Astrocyte of the cerebellum (primary cell): Measurements from ENCODE around the gene SAT2.
A peak's percentile ranks its signal among the peaks of the same experiment; 100 is the strongest.

Source experiments
- DNase-seq: peaks from one replicate; pipeline ENCODE4 v3.0.0-alpha.2; 2011; ENCODE audit warnings: low read depth
- H3K4me3 ChIP-seq: 2 replicates; pipeline ENCODE4 v1.5.1; 2011; ENCODE audit warnings: mild to moderate bottlenecking, low read depth, low read length, moderate library complexity
- in situ Hi-C: cut with HindIII; loops from 2 replicates; pipeline ENCODE4 v1.10.0; 2017; ENCODE audit warnings: low sequenced_read_pairs
- TF ChIP-seq, protein P1 (sequence below): IDR thresholded peaks from 2 replicates; pipeline ENCODE4 v1.5.1; 2012; ENCODE audit warnings: low read length, low read depth, moderate library complexity, mild to moderate bottlenecking; ENCODE audit errors: missing control alignments

SAT2 gene

DNA sequence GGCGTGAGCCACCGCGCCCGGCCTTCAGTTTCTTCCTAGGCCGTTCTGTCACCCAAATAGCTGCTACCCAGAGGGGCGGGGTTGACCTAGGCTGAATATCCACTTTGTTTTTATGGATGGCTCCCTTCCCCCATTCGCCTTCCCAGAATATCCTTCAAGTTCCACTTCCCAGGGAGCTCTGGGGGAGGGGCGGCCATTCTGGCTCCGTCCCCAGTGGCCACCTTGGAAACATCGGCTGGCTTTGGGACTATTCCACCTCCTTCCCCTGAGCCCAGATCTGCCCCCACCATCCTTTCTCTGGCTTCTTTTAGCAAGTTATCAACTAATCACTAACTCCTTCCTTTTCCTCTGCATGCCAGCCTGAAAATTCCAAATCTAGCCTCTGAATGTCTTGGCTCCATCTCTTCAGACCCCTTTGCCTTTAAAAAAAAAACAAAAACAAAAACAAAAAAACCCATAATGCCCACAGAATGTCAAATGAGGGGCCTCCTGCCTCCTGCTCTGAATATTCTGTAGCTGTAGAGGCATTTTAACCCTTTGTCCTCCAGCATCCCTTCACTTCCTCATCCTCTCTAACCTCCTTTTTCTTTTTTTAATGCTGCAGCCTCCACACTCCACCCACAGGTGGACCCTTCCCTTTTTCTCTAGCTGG is 29.5 kb upstream of the SAT2 start:
- TF ChIP-seq, protein P1, sequence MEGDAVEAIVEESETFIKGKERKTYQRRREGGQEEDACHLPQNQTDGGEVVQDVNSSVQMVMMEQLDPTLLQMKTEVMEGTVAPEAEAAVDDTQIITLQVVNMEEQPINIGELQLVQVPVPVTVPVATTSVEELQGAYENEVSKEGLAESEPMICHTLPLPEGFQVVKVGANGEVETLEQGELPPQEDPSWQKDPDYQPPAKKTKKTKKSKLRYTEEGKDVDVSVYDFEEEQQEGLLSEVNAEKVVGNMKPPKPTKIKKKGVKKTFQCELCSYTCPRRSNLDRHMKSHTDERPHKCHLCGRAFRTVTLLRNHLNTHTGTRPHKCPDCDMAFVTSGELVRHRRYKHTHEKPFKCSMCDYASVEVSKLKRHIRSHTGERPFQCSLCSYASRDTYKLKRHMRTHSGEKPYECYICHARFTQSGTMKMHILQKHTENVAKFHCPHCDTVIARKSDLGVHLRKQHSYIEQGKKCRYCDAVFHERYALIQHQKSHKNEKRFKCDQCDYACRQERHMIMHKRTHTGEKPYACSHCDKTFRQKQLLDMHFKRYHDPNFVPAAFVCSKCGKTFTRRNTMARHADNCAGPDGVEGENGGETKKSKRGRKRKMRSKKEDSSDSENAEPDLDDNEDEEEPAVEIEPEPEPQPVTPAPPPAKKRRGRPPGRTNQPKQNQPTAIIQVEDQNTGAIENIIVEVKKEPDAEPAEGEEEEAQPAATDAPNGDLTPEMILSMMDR: no peak
- in situ Hi-C loops: no loop called here
- DNase-seq: no peak
- H3K4me3 ChIP-seq: no peak overlapping the region

DNA sequence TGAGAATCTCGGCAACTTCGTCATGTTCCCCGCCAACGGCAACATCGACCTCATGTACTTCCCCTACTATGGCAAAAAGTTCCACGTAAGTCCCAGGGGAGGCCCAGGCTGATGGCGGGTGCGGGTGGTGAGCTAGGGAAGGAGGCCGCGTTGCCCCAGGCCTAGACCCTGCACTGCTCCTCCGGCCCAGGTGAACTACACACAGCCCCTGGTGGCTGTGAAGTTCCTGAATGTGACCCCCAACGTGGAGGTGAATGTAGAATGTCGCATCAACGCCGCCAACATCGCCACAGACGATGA is 27.9 kb upstream of the SAT2 start:
- in situ Hi-C loops: no loop called here
- H3K4me3 ChIP-seq: no peak overlapping the region
- TF ChIP-seq, protein P1: no peak
- no peak for DNase-seq

DNA sequence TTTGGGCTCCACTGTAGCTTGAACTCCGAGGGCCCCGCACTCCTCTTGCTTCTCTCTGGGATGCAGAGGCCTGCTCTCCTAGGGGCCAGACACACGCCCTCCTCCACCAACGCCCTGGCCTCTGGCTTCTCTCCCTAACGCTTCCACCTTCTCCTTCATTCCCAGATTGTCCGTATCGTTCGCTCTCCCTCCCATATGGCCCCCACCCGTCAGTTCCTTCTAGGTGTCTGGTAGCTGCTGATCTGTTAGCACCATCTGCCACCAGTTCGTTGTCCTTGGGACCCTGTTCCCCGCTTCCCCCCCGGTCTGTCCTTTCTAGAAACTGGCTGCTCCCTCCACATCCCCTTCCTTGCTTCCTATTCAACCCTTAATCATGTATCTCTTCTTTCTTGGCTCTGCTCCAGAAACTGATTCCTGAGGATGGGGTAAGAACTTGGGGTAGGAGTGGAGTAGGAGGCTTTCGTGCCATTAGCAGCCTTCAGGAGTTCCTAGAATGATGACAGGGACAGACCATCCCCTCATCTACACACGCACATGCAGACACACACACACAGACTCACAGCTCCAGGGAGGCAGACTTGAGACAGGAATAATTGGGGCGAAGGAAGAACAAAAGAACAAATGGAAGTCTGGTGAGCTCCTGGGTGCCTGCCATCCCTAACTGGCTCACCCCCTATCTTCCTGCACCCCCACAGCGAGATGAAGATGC is 27.4 kb upstream of the SAT2 start:
- no peak overlapping the region for H3K4me3 ChIP-seq
- in situ Hi-C loops: no loop called here
- TF ChIP-seq, protein P1: no peak
- no peak for DNase-seq

DNA sequence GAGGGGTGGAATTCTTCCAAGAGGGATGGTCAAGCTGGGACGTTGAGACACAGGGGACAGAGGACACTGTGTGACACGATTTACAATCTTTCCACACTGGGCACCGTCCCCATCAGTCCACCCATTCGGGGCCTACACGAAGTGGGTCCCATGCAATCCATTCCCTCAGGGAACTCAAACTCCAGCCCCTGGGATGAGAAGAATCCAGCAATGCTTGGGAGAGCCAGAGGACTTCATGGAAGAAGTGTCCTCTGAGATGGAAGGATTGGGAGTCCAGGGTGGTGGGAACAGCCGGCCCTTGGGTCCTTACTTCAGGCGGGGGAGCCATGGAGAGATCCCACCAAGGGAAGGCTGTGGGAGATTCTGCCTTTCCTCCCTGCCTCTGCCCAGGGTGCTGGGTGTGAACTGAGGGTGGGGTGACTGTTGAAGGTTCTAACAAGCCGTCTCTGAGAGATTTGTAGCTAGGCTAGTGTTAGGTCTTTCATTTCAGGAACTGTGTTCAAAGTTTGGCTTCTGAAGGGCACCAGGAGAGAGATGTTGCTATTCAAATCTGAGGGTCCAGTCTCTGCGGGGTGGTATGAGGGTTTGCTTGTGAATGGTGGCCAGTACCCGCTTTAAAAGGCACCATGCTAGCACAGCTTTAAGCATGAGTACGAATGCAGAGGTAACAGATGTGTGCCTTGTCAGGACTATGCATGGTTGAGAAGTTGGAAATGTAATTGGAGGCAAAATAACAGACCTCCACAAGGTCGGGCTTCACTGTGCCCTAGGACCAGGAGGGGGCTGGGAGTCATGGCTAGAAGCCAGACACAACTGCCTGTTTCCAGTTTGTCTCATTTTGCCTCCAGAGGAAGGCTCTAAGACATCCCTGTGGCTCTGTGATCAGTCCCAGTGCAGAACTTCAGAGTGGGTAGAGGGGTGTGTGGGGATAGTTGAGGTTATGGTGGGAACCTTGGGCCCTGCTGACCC is 25.1 kb upstream of the SAT2 start:
- H3K4me3 ChIP-seq: no peak overlapping the region
- in situ Hi-C loops: no loop called here
- DNase-seq: no peak
- TF ChIP-seq, protein P1: no peak

DNA sequence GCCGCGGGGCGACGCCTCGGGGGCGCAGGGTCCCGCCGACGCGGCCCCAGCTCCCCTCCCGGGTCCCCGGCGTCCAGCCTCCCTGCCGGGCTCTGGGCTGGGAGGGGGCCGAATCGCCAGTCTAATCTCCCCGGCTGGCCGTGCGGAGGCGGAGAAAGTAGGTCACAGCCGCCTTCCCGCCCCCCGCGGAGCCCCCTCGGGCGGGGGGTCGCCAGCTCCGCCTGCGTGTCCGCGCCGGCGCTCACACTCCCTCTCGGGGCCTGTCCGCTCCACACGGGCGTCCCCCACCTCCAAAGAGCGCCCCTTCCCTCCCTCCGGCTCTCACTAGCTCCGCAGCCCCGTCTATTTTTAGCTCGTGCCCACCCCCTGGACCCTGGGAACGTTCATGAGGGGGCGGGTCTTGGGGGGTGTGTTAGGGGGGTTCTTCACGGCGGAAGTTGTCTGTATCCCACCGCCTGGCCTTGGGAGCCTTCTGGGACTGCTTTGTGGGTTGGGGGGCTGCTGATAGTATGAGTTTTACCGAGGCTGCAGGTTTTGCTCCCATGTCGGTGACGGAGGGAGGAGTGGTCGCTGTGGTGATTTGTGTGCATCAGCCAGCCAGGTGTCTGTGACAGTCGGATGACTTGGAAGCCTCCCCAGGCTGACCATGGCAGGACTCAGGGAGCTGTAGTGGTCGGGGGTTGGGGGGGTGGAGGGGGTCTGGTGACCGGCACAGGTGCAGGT is 24.2 kb upstream of the SAT2 start:
- TF ChIP-seq, protein P1: no peak
- no peak for DNase-seq
- in situ Hi-C loops: no loop called here
- H3K4me3 ChIP-seq: peak overlapping the region; percentile 34

DNA sequence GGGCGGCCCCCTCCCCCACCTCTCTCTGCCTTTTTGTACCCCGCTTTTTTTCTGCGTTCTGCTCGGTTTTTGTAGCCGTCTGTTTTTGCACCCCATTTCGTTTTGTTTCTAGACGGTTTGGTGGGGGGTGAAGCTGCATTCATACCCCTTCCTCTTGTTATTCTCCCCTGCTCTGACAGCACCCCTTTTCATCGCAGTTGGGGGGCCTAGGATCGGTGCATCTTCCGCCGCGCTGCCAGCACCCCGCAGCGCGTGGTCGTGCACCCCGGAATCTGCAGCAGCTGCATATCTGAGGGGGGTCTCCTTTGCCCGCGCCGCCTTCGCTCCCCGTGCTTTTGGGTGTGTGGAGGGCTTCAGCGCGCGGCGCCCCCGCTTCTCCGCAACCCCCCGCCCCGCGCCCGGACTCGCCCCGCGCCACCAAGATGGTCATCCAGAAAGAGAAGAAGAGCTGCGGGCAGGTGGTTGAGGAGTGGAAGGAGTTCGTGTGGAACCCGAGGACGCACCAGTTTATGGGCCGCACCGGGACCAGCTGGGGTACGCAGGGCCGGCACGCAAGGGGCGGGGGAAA is 23.6 kb upstream of the SAT2 start:
- no peak for DNase-seq
- peak overlapping the region; percentile 34 for H3K4me3 ChIP-seq
- TF ChIP-seq, protein P1: no peak
- in situ Hi-C loops: no loop called here
